A549 (cell line): ENCODE measurements around the gene PRKG1. TPM values are rescaled to one million over a fixed set of nuclear protein-coding genes. Genes with fewer than 3 reads are reported as not detected.
"Not testable (repeated sequence)": the region's sequence is repeated elsewhere in the genome, so short reads cannot be mapped to it uniquely, and the experiment has no call there.

Experiments used
- ATAC-seq, 2 experiments: fragments of 200-7000 bp in 1 of 2; fragments of >200 bp in 1 of 2; cut with Nextera tagmentation in 1 of 2; cut with Tn5 transposase in 1 of 2; 3 replicates each; pipeline versions ENCODE4 v1.8.0 to v1.9.1; 2018 to 2020; ENCODE audit warnings: mild to moderate bottlenecking in 1 of 2, moderate library complexity in 1 of 2
- CTCF ChIA-PET: fragments of 300-600 bp; sonication (Branson Sonifier 250); formaldehyde crosslinking; extraction: SDS; loops from one replicate; lab custom pipeline; 2021; ENCODE audit warnings: antibody characterized with exemption, inconsistent platforms; lab: Yijun Ruan, JAX
- POLR2A ChIA-PET: fragments of 350-600 bp; formaldehyde crosslinking; extraction: SDS; loops from one replicate; lab custom pipeline; 2021; ENCODE audit warnings: antibody characterized with exemption, inconsistent platforms; lab: Yijun Ruan, JAX
- DNase-seq, 2 experiments: peaks; one replicate each; pipeline versions ENCODE4 v3.0.0 to v3.0.0-alpha.2; 2011 to 2016; ENCODE audit warnings: low read depth in 1 of 2, low spot score in 1 of 2
- FAIRE-seq: peaks from 2 replicates; lab custom pipeline; 2011; peaks lifted over from hg19 to GRCh38; lab: Jason Lieb, UNC
- H3K27ac ChIP-seq, 2 experiments: fragments of >200 bp; sonication (Bioruptor Twin); formaldehyde crosslinking; 3 replicates each; pipeline ENCODE4 v1.5.1; 2016 to 2017
- H3K4me1 ChIP-seq: fragments of >200 bp; sonication (Bioruptor Twin); formaldehyde crosslinking; 3 replicates; pipeline ENCODE4 v1.6.1; 2016
- H3K4me2 ChIP-seq: fragments of >200 bp; sonication (Bioruptor Twin); formaldehyde crosslinking; 3 replicates; pipeline ENCODE4 v1.6.1; 2016
- H3K4me3 ChIP-seq: fragments of >200 bp; sonication (Bioruptor Twin); formaldehyde crosslinking; 3 replicates; pipeline ENCODE4 v1.5.1; 2016
- H3K9me3 ChIP-seq: fragments of >200 bp; sonication (Bioruptor Twin); formaldehyde crosslinking; 3 replicates; pipeline ENCODE4 v1.6.1; 2016
- BHLHE40 ChIP-seq: IDR thresholded peaks from 2 replicates; pipeline ENCODE4 v1.6.1; 2012; ENCODE audit warnings: low read depth, low read length, inconsistent platforms
- EP300 ChIP-seq, 2 experiments: fragments of >200 bp; sonication (Bioruptor Twin); formaldehyde crosslinking; IDR thresholded peaks; 2 replicates in 1 of 2; 3 replicates in 1 of 2; pipeline ENCODE4 v1.6.1; 2016 to 2017
- HDAC2 ChIP-seq: fragments of 200-600 bp; sonication (generic); IDR thresholded peaks from 2 replicates; pipeline ENCODE4 v1.6.1; 2016
- HOXB13 ChIP-seq: fragments of 250-450 bp; sonication (Bioruptor Pico); IDR thresholded peaks from 2 replicates; pipeline ENCODE4 v1.5.0; 2020; ENCODE audit warnings: low read depth, mild to moderate bottlenecking, moderate library complexity
- JUN ChIP-seq, 2 experiments: fragments of >200 bp; sonication (Bioruptor Twin); formaldehyde crosslinking; IDR thresholded peaks; 2 replicates in 1 of 2; 3 replicates in 1 of 2; pipeline ENCODE4 v1.6.1; 2016 to 2017
- KDM1A ChIP-seq: fragments of 200-600 bp; sonication (generic); IDR thresholded peaks from 2 replicates; pipeline ENCODE4 v1.6.1; 2016; ENCODE audit warnings: low read depth, mild to moderate bottlenecking
- NFE2L2 ChIP-seq: fragments of 150-350 bp; conservative IDR thresholded peaks from 2 replicates; pipeline ENCODE4 v1.6.1; 2014; ENCODE audit warnings: low read length
- NR3C1 ChIP-seq: fragments of >200 bp; sonication (Bioruptor Twin); formaldehyde crosslinking; IDR thresholded peaks from 3 replicates; pipeline ENCODE4 v1.6.1; 2017
- POLR2AphosphoS2 ChIP-seq: conservative IDR thresholded peaks from 2 replicates; pipeline ENCODE4 v1.6.1; 2012; ENCODE audit warnings: low read length, improper control_type of control experiment, inconsistent platforms
- RARB ChIP-seq: fragments of 250-450 bp; sonication (Bioruptor Pico); IDR thresholded peaks from 2 replicates; pipeline ENCODE4 v1.8.0; 2021; ENCODE audit warnings: mild to moderate bottlenecking, moderate library complexity
- RFX5 ChIP-seq: fragments of 450-650 bp; IDR thresholded peaks from 2 replicates; pipeline ENCODE4 v1.7.1; 2014; ENCODE audit warnings: antibody characterized with exemption, mild to moderate bottlenecking, moderate library complexity
- SREBF2 ChIP-seq: fragments of 450-650 bp; IDR thresholded peaks from 2 replicates; pipeline ENCODE4 v1.6.1; 2014; ENCODE audit warnings: mild to moderate bottlenecking, moderate library complexity
- ZFP36 ChIP-seq: fragments of 450-650 bp; IDR thresholded peaks from 2 replicates; pipeline ENCODE4 v1.6.1; 2014; ENCODE audit warnings: borderline replicate concordance; ENCODE audit not compliant: partially characterized antibody
- WGBS: methylation state at CpG from one replicate; pipeline ENCODE4 v1.1.6; 2017; ENCODE audit errors: missing lambda C conversion rate; 5-methylcytosine and 5-hydroxymethylcytosine counted together
- polyA plus RNA-seq, 4 experiments: library from polyadenylated mRNA; depleted of rRNA in 3 of 4; stranded (reverse); fragments of >200 nt; fragmentation: RNase III in 1 of 4; extraction: RNeasy Plus Mini Kit Qiagen cat#74134 plus additional on column Dnase treatment in 1 of 4; gene quantifications; 2 replicates in 3 of 4; 3 replicates in 1 of 4; pipeline ENCODE4 v1.2.3, GENCODE V29; 2011 to 2017
- TF ChIP-seq, protein P1 (sequence below): fragments of 250-450 bp; sonication (Bioruptor Pico); IDR thresholded peaks from 2 replicates; pipeline ENCODE4 v1.5.0; 2021; ENCODE audit warnings: mild to moderate bottlenecking, moderate library complexity, borderline replicate concordance
- TF ChIP-seq, protein P2 (sequence below): fragments of 150-350 bp; IDR thresholded peaks from 2 replicates; pipeline ENCODE4 v1.6.1; 2014; ENCODE audit warnings: low read depth, mild to moderate bottlenecking, low read length
- TF ChIP-seq, protein P3 (sequence below): fragments of >200 bp; sonication (Bioruptor Twin); formaldehyde crosslinking; IDR thresholded peaks from 2 replicates; pipeline ENCODE4 v1.6.1; 2016

Gene PRKG1
- polyA plus RNA-seq, 2 of the 4 experiments (the other 2 are of a cell fraction), result not detected

DNA sequence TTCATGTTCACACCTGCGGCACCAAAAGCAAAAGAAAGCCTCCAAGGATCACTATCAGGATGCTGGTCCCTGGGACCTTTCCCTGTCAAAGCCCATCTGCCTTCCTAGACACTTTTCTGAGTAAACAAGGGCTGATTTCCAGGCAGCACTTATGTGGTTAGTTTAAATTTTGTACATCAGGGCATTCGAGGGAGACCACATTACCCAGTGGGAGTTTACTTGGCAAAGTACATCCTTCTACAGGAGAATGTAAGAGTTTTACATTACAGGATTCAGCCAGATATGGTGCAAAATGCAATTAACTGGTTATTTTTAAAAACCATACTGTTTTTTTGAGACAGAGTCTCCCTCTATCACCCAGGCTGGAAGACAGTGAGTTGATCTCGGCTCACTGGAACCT lies 493.0 kb downstream of the PRKG1 start (continued):
- TF ChIP-seq, protein P1, sequence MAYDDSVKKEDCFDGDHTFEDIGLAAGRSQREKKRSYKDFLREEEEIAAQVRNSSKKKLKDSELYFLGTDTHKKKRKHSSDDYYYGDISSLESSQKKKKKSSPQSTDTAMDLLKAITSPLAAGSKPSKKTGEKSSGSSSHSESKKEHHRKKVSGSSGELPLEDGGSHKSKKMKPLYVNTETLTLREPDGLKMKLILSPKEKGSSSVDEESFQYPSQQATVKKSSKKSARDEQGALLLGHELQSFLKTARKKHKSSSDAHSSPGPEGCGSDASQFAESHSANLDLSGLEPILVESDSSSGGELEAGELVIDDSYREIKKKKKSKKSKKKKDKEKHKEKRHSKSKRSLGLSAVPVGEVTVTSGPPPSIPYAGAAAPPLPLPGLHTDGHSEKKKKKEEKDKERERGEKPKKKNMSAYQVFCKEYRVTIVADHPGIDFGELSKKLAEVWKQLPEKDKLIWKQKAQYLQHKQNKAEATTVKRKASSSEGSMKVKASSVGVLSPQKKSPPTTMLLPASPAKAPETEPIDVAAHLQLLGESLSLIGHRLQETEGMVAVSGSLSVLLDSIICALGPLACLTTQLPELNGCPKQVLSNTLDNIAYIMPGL (CRISPR knock-in tag), result no peak
- TF ChIP-seq SREBF2, result no peak

DNA sequence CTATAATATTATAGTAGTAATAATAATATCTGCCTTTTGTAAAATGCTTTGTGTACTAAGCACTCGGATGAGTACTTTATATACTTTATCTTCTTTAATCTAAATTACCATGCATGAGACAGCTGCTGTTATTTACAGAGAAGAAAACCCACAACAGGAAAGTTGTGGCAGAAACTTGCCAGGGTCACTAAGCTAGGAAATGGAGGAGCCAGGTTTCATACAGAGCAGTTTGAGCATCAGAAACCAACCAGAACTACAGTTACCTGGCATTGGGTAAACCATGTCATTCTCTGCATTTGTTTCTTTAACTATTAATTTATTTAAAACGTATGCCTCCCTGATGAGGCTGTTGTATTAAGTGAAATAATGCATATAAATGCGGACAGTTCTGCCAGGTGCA lies 495.2 kb downstream of the PRKG1 start:
- Histone ChIP-seq H3K4me2 (no peak overlapping the region), H3K4me1 (no peaks in the 10 kb centered on the region), H3K4me3 (no peak overlapping the region), H3K27ac (no peak overlapping the region), H3K9me3 (no peaks in the 10 kb centered on the region)
- CTCF ChIA-PET, result no interaction called here
- DNase-seq, result no peak
- WGBS, result 2% methylated on average over 3 of the region's 3 CpGs
- no peak for TF ChIP-seq HDAC2
- TF ChIP-seq RFX5, result no peak
- TF ChIP-seq KDM1A, result no peak
- TF ChIP-seq, protein P2, sequence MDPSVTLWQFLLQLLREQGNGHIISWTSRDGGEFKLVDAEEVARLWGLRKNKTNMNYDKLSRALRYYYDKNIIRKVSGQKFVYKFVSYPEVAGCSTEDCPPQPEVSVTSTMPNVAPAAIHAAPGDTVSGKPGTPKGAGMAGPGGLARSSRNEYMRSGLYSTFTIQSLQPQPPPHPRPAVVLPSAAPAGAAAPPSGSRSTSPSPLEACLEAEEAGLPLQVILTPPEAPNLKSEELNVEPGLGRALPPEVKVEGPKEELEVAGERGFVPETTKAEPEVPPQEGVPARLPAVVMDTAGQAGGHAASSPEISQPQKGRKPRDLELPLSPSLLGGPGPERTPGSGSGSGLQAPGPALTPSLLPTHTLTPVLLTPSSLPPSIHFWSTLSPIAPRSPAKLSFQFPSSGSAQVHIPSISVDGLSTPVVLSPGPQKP, result no peak
- no peak for TF ChIP-seq JUN (IDR thresholded peaks at IDR 0.05)
- TF ChIP-seq BHLHE40, result no peak
- TF ChIP-seq POLR2AphosphoS2, result no peak
- TF ChIP-seq ZFP36, result no peak
- TF ChIP-seq HOXB13 (CRISPR knock-in tag), result no peak
- TF ChIP-seq NFE2L2, result no peak
- TF ChIP-seq NR3C1, result no peak
- TF ChIP-seq EP300 (IDR thresholded peaks at IDR 0.05), result no peak
- TF ChIP-seq, protein P3, sequence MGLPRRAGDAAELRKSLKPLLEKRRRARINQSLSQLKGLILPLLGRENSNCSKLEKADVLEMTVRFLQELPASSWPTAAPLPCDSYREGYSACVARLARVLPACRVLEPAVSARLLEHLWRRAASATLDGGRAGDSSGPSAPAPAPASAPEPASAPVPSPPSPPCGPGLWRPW, result no peak
- no peak for FAIRE-seq
- POLR2A ChIA-PET, result no interaction called here
- ATAC-seq, result no peak

DNA sequence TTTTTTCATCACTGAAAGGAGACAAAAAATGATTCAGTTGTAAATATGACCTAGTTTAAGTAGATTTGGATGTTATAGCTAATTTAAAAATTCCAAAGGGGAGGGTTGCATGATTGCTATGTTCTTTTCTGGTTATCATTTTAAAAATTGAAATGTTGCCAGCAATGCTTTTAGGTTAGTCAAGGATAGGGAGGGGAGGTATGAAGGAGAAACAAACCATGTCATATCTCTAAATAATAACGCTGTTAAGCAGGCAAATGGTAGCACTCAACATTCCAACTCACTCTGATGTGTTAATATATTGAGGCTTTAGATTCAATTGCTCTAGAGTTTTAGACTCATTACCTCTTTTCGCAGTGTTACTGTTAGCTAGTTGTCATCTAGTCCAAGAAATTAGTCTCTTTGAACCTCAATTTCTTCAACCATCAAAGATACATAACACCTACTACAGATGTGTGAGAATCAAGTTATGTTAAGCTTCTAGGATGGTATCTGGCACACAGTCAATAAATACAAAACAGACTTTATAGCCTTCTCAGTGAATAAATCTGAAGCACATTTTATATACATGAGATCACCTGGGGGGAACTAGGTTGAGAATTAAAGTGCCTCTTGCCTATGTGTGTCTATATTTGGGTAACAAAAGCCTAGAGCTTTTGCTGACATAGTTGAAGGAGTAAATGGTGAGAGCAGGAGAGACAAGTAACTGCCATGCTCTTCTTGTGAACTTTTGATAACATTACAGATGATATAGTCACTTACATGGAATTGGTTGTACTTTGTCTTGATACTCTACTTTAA lies 500.2 kb downstream of the PRKG1 start:
- DNase-seq, result no peak
- no peak for FAIRE-seq
- TF ChIP-seq RARB (no peak), KDM1A (no peak), JUN (IDR thresholded peaks at IDR 0.05) (no peak)
- ATAC-seq, result no peak
- no peaks in the 10 kb centered on the region for H3K9me3 ChIP-seq
- 5% methylated on average over 2 of the region's 2 CpGs for WGBS
- no peak overlapping the region for H3K4me3 ChIP-seq
- ChIA-PET CTCF (no interaction called here), POLR2A (no interaction called here)
- H3K4me1 ChIP-seq, result no peaks in the 10 kb centered on the region
- no peak overlapping the region for H3K4me2 ChIP-seq
- no peak overlapping the region for H3K27ac ChIP-seq

DNA sequence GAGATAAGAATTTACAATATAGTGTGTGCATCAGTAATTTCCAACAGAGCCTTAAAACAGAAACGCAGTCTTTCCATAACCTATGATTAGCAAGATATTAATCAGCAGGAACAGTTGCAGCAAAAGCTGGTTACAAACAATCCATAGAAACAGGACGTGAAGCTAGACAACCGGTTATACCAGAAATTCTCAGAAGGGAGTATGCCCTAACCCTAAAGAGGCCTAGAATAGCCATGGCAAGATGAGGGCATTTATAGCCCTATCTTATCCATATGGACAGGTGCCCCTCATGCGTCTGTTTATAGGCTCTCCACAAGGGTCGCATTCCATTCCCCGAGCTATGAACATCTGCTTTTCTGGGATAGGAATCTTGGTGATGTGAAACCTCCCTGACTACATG lies 506.9 kb downstream of the PRKG1 start:
- H3K9me3 ChIP-seq, CTCF ChIA-PET, FAIRE-seq, DNase-seq, H3K27ac ChIP-seq, ATAC-seq, H3K4me1 ChIP-seq, H3K4me2 ChIP-seq, POLR2A ChIA-PET, H3K4me3 ChIP-seq: not testable (repeated sequence)
- 38% methylated on average over 6 of the region's 6 CpGs for WGBS
